Transverse colon (tissue), 3 donors: ENCODE results near the gene DNAI1.
"Not testable (repeated sequence)": the region's sequence is repeated elsewhere in the genome, so short reads cannot be mapped to it uniquely, and the experiment has no call there.

ENCODE experiments used
- EP300 ChIP-seq: sonication (generic); formaldehyde crosslinking; IDR thresholded peaks from one replicate; pipeline ENCODE4 v1.6.1; 2017; ENCODE audit warnings: antibody characterized with exemption, low read depth
- POLR2A ChIP-seq: fragments of 450-650 bp; IDR thresholded peaks from one replicate; pipeline ENCODE4 v1.6.1; 2016; ENCODE audit warnings: antibody characterized with exemption, mild to moderate bottlenecking, moderate library complexity
- TF ChIP-seq, protein P1 (sequence below), 5 experiments: fragments of 200-600 bp in 3 of 5; fragments of 450-650 bp in 2 of 5; sonication (generic) in 3 of 5; IDR thresholded peaks; 1 replicate in 2 of 5; 2 replicates in 3 of 5; pipeline ENCODE4 v1.5.1; 2016 to 2017; ENCODE audit warnings: antibody characterized with exemption in 5 of 5, inconsistent platforms in 3 of 5, mild to moderate bottlenecking in 2 of 5, moderate library complexity in 1 of 5

DNA sequence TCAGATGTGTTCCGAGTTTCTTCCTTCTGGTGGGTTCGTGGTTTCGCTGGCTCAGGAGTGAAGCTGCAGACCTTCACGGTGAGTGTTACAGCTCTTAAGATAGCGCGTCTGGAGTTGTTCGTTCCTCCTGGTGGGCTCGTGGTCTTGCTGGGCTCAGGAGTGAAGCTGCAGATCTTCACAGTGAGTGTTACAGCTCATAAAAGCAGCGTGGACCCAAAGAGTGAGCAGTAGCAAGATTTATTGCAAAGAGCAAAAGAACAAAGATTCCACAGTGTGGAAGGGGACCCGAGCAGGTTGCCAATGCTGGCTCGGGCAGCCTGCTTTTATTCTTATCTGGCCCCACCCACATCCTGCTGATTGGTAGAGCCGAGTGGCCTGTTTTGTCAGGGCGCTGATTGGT lies 23.0 kb downstream of the DNAI1 start:
- TF ChIP-seq, protein P1, sequence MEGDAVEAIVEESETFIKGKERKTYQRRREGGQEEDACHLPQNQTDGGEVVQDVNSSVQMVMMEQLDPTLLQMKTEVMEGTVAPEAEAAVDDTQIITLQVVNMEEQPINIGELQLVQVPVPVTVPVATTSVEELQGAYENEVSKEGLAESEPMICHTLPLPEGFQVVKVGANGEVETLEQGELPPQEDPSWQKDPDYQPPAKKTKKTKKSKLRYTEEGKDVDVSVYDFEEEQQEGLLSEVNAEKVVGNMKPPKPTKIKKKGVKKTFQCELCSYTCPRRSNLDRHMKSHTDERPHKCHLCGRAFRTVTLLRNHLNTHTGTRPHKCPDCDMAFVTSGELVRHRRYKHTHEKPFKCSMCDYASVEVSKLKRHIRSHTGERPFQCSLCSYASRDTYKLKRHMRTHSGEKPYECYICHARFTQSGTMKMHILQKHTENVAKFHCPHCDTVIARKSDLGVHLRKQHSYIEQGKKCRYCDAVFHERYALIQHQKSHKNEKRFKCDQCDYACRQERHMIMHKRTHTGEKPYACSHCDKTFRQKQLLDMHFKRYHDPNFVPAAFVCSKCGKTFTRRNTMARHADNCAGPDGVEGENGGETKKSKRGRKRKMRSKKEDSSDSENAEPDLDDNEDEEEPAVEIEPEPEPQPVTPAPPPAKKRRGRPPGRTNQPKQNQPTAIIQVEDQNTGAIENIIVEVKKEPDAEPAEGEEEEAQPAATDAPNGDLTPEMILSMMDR (IDR thresholded peaks at IDR 0.05): not testable (repeated sequence)
- not testable (repeated sequence) for TF ChIP-seq POLR2A, EP300
